ENCODE data around the gene HKDC1. TPM values are rescaled to one million over a fixed set of nuclear protein-coding genes. Genes with fewer than 3 reads are reported as not detected.

Gene HKDC1
- total and polyA plus RNA-seq, 3 experiments from 2014 or later = 0.15 to 3.0 TPM; not detected in 1

DNA sequence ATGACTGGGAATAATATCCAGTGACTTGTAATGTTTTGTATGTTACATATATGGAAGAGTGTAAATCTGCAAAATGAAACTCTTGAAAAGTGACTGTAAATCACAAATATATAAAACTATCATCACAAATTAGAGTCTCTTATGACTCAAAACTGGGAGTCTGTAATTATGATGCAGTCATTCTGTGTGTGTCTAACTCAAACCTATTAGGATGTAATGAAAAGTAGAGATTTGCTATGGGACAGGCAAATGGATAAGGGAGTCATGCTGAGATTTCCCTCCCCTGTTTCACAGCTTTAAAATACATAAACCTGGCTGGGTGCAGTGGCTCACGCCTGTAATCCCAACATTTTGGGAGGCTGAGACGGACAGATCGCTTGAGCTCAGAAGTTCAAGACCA, 8.6 kb upstream of the HKDC1 start:
- peak overlapping the region in 2 of 8 donors; percentile 2 to 10 for H3K27ac Mint-ChIP-seq
- H3K36me3 ChIP-seq (ENCODE audit: insufficient read depth, low read length) = peaks cover 20% of the 10 kb centered on the region
- H3K4me3 Mint-ChIP-seq = no peak overlapping the region
- H3K27me3 ChIP-seq (ENCODE audit: insufficient read depth, low read length, poor library complexity, severe bottlenecking) = no peaks in the 10 kb centered on the region
- H3K4me3 ChIP-seq (ENCODE audit: low read length) = no peak overlapping the region
- H3K9me3 Mint-ChIP-seq = peaks cover 0 to 6% (median 2%) of the 10 kb centered on the region in 5 donors
- H3K4me1 ChIP-seq (ENCODE audit: insufficient read depth, low read length) = peaks cover 24% of the 10 kb centered on the region
- H3K27me3 Mint-ChIP-seq = no peaks in the 10 kb centered on the region
- no peak overlapping the region for H3K27ac ChIP-seq (ENCODE audit: low read depth, low read length)
- H3K4me1 Mint-ChIP-seq = peaks cover 23 to 32% (median 27%) of the 10 kb centered on the region in 3 donors
- CTCF ChIA-PET = interaction anchor here (0.8 to 1.0 kb wide), 3 partner anchors 8 to 85 kb away, joined by 3 read pairs; no protein-coding TSS in a partner anchor
- H3K9me3 ChIP-seq (ENCODE audit: low read length) = no peaks in the 10 kb centered on the region
- POLR2A ChIA-PET = interaction anchor here (0.6 kb wide), 1 partner anchor 31 kb away, joined by 3 read pairs; no protein-coding TSS in a partner anchor
- DNase-seq = no peak
- H3K36me3 Mint-ChIP-seq = peaks cover 20 to 34% (median 32%) of the 10 kb centered on the region in 3 donors

DNA sequence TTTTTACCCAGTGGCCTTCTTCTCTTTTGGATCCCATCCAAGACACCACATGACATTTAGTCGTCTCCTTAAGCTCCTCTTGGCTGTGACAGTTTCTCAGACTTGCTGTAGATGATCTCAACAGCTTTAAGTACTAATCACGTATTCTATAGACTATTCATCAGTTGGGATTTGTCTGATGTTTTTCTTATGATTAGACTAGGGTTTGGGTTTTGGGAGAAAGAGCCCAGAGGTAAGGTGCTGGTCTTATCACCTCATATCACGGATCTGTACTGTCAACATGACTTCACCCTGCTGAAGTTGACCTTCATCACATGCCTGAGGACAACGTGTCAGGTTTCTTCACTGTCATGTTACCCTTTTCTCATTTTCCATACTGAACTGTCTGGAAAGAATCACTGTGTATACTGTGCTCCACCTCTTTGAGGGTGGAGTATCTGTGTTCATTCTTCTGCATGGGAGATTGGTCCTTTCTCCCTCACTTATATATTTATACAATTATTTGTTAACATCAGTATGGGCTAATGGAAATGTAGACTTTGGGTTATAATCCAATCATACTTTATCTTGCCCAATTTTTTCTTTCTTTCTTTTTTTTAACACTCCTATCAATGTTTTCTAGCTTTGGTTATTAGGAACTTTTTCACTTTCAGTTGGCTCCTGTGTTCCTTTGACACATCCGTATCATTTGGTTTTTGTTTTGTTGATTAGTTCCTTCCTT, 6.4 kb upstream of the HKDC1 start:
- H3K9me3 ChIP-seq (ENCODE audit: low read length) = no peaks in the 10 kb centered on the region
- no peak overlapping the region for H3K27ac ChIP-seq (ENCODE audit: low read depth, low read length)
- H3K4me3 ChIP-seq (ENCODE audit: low read length) = no peak overlapping the region
- peaks cover under 1% of the 10 kb centered on the region for H3K36me3 ChIP-seq (ENCODE audit: insufficient read depth, low read length)
- Mint-ChIP-seq H3K9me3 (peaks cover 0 to 6% (median 2%) of the 10 kb centered on the region in 5 donors), H3K36me3 (peaks cover 6 to 21% (median 11%) of the 10 kb centered on the region in 3 donors), H3K27me3 (no peaks in the 10 kb centered on the region), H3K27ac (no peak overlapping the region), H3K4me1 (peaks cover 18 to 36% (median 27%) of the 10 kb centered on the region in 3 donors), H3K4me3 (peak overlapping the region in 1 of 7 donors; percentile 43)
- no peaks in the 10 kb centered on the region for H3K27me3 ChIP-seq (ENCODE audit: insufficient read depth, low read length, poor library complexity, severe bottlenecking)
- DNase-seq = no peak
- CTCF ChIA-PET = interaction anchor here (0.5 to 1.1 kb wide), 3 partner anchors 9 to 17 kb away, joined by 3 read pairs; no protein-coding TSS in a partner anchor
- POLR2A ChIA-PET = no interaction called here
- peaks cover 24% of the 10 kb centered on the region for H3K4me1 ChIP-seq (ENCODE audit: insufficient read depth, low read length)

DNA sequence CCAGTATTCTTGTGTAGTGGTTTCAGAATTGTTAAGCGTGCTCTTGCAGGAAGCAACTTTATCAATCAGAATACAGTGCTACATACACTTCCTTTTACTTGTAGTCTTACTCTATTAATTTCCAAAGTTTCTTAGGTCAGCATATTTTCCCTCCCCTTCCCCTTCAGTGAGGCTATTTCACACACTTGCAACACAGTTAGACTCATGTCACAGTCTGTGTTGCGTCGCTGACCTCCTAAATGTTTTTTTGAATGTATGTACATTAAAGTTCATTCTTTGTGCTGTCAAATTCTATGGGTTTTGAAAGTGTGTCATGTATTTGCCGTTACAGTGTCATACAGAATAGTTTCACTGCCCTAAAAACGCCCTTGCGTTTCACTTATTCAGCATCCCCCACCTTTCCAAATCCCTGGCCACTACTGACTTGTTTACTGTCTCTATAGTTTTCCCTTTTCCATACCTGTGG, 5.4 kb upstream of the HKDC1 start:
- Histone ChIP-seq H3K27ac (ENCODE audit: low read depth, low read length) (no peak overlapping the region), H3K4me3 (ENCODE audit: low read length) (no peak overlapping the region), H3K4me1 (ENCODE audit: insufficient read depth, low read length) (peaks cover 24% of the 10 kb centered on the region), H3K36me3 (ENCODE audit: insufficient read depth, low read length) (no peaks in the 10 kb centered on the region), H3K27me3 (ENCODE audit: insufficient read depth, low read length, poor library complexity, severe bottlenecking) (no peaks in the 10 kb centered on the region), H3K9me3 (ENCODE audit: low read length) (no peaks in the 10 kb centered on the region)
- no peaks in the 10 kb centered on the region for H3K27me3 Mint-ChIP-seq
- peaks cover 18 to 36% (median 27%) of the 10 kb centered on the region in 3 donors for H3K4me1 Mint-ChIP-seq
- ChIA-PET POLR2A (interaction anchor here (1.1 kb wide), 1 partner anchor 9 kb away, joined by 4 read pairs; no protein-coding TSS in a partner anchor), CTCF (interaction anchor here (0.6 to 2.1 kb wide), 5 partner anchors 8 to 105 kb away, joined by 3 to 8 read pairs (median 3); no protein-coding TSS in a partner anchor)
- H3K4me3 Mint-ChIP-seq = peak overlapping the region in 2 of 7 donors; percentile 40 to 43
- peaks cover 0 to 6% (median 2%) of the 10 kb centered on the region in 5 donors for H3K9me3 Mint-ChIP-seq
- no peak for DNase-seq
- peak overlapping the region in 2 of 8 donors; percentile 63 to 73 for H3K27ac Mint-ChIP-seq
- H3K36me3 Mint-ChIP-seq = peaks cover 2 to 14% (median 4%) of the 10 kb centered on the region in 3 donors

DNA sequence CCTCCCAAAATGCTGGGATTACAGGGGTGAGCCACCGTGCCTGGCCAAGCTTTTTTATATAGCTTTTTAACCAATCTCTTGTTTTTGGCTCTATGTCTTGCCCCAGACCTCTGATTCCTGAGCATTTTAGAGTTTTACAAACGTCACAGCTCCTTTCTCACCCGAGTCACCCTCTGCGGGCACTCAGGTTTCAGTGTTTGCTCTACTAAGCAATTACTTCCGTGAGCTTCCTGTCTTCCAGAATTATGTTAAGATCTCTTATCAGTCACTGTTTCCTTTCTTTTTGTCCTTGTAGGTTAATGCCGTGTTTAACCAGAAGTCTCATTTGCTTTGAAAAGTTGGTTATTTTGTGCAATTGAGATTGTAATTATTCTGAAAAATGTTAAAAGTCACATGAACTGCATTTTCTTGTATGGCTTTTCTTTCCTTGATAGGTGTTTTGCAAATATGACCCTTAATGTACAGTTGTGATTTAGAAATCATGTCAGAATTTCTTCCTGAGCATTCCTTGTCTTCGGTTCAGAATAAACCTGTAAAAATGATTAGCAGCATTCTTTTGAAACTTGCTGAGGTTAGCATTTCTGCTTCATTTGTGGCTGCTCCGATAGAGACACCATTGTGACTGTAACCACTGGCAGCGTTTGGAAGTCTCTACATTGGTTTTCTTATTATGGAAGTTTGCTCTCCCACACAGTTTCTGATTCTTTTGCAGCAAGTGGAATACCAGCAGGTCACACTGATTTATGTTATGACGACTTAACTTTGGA, 4.5 kb upstream of the HKDC1 start:
- Mint-ChIP-seq H3K9me3 (peaks cover 0 to 6% (median 2%) of the 10 kb centered on the region in 5 donors), H3K4me3 (peak overlapping the region in 6 of 7 donors; percentile 41 to 73 (median 57)), H3K4me1 (peaks cover 19 to 38% (median 27%) of the 10 kb centered on the region in 3 donors), H3K36me3 (peaks cover 0 to 14% (median 0%) of the 10 kb centered on the region in 3 donors), H3K27me3 (no peaks in the 10 kb centered on the region), H3K27ac (peak overlapping the region in 7 of 8 donors; percentile 18 to 87 (median 80))
- no peaks in the 10 kb centered on the region for H3K9me3 ChIP-seq (ENCODE audit: low read length)
- H3K4me3 ChIP-seq (ENCODE audit: low read length) = no peak overlapping the region
- peak in 1 of 5 donors; percentile 26 for DNase-seq
- peak overlapping the region; percentile 5 for H3K27ac ChIP-seq (ENCODE audit: low read depth, low read length)
- peaks cover 24% of the 10 kb centered on the region for H3K4me1 ChIP-seq (ENCODE audit: insufficient read depth, low read length)
- H3K36me3 ChIP-seq (ENCODE audit: insufficient read depth, low read length) = no peaks in the 10 kb centered on the region
- no peaks in the 10 kb centered on the region for H3K27me3 ChIP-seq (ENCODE audit: insufficient read depth, low read length, poor library complexity, severe bottlenecking)
- ChIA-PET POLR2A (interaction anchor here (1.1 kb wide), 1 partner anchor 10 kb away, joined by 4 read pairs; no protein-coding TSS in a partner anchor), CTCF (interaction anchor here (0.6 to 2.1 kb wide), 4 partner anchors 9 to 104 kb away, joined by 3 to 8 read pairs (median 4); no protein-coding TSS in a partner anchor)

DNA sequence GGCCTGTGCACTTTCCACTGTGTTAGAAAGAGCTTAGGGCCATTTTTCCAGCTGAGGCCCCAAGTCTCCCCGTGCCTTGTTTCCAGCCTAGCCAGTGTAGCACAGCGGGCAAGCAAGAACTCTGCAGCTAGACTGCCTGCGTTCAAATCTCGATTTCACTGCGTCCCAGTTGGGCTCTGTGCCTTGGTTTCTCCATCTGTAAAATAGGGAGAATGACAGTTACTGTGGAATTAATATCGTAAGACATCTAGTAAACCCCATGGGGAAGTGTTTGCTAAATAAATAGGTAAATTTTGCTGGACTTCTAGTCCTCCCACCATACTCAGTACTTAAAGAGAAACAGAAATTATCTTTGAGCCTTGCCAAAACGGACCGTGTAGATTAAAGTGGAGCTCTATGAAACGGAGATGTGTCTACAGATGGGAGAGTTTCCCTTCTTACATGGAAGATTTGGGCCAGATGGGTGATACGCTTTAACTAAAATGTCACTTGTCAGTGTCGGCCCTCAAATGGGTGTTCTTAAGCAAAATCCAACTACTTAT, 3.5 kb upstream of the HKDC1 start:
- no peaks in the 10 kb centered on the region for H3K36me3 ChIP-seq (ENCODE audit: insufficient read depth, low read length)
- H3K27me3 ChIP-seq (ENCODE audit: insufficient read depth, low read length, poor library complexity, severe bottlenecking) = no peaks in the 10 kb centered on the region
- DNase-seq = no peak
- no peaks in the 10 kb centered on the region for H3K9me3 ChIP-seq (ENCODE audit: low read length)
- H3K36me3 Mint-ChIP-seq = peaks cover 0 to 14% (median 0%) of the 10 kb centered on the region in 3 donors
- H3K4me3 ChIP-seq (ENCODE audit: low read length) = no peak overlapping the region
- H3K4me3 Mint-ChIP-seq = no peak overlapping the region
- CTCF ChIA-PET = interaction anchor here (0.7 to 2.1 kb wide), 3 partner anchors 9 to 19 kb away, joined by 3 to 8 read pairs (median 4); no protein-coding TSS in a partner anchor
- peaks cover 20 to 47% (median 29%) of the 10 kb centered on the region in 3 donors for H3K4me1 Mint-ChIP-seq
- peak overlapping the region; percentile 3 for H3K27ac ChIP-seq (ENCODE audit: low read depth, low read length)
- H3K9me3 Mint-ChIP-seq = peaks cover 0 to 6% (median 2%) of the 10 kb centered on the region in 5 donors
- H3K27me3 Mint-ChIP-seq = no peaks in the 10 kb centered on the region
- H3K4me1 ChIP-seq (ENCODE audit: insufficient read depth, low read length) = peaks cover 24% of the 10 kb centered on the region
- POLR2A ChIA-PET = no interaction called here
- peak overlapping the region in 3 of 8 donors; percentile 14 to 65 (median 45) for H3K27ac Mint-ChIP-seq

DNA sequence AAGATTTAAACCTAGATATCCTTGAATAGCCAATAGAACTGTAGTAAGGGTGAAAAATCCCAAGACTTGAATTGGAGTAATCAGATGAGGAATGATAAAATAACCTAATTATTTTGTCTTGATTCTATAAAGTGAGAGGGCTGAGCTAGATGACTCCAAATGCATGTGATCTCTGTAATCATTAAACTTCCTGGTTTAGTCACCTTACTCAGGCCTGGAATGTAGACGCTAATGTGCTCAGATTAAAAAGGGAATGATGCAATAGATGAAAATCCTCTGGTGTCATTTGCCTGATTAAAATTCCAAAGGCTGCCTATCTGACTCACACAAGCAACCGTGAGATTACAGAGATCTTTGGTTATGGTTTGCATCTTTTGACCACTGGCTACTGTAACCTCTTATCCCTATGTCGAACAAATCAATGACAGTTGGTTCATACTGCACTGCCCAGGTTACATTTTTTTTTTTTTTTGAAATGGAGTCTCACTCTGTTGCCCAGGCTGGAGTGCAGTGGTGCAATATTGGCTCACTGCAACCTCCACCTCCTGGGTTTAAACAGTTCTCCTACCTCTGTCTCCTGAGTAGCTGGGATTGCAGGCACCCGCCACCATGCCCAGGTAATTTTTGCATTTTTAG, 2.9 kb upstream of the HKDC1 start:
- Mint-ChIP-seq H3K4me1 (peaks cover 24 to 53% (median 35%) of the 10 kb centered on the region in 3 donors), H3K9me3 (peaks cover 0 to 6% (median 2%) of the 10 kb centered on the region in 5 donors), H3K4me3 (no peak overlapping the region), H3K27ac (peak overlapping the region in 1 of 8 donors; percentile 46), H3K36me3 (peaks cover 0 to 14% (median 0%) of the 10 kb centered on the region in 3 donors), H3K27me3 (no peaks in the 10 kb centered on the region)
- CTCF ChIA-PET = interaction anchor here (0.7 to 1.1 kb wide), 2 partner anchors 8 to 18 kb away, joined by 3 to 4 read pairs; no protein-coding TSS in a partner anchor
- H3K27ac ChIP-seq (ENCODE audit: low read depth, low read length) = peak overlapping the region; percentile 3
- no peaks in the 10 kb centered on the region for H3K36me3 ChIP-seq (ENCODE audit: insufficient read depth, low read length)
- H3K4me1 ChIP-seq (ENCODE audit: insufficient read depth, low read length) = peaks cover 30% of the 10 kb centered on the region
- no peak overlapping the region for H3K4me3 ChIP-seq (ENCODE audit: low read length)
- H3K27me3 ChIP-seq (ENCODE audit: insufficient read depth, low read length, poor library complexity, severe bottlenecking) = no peaks in the 10 kb centered on the region
- no peak for DNase-seq
- no peaks in the 10 kb centered on the region for H3K9me3 ChIP-seq (ENCODE audit: low read length)
- POLR2A ChIA-PET = no interaction called here

DNA sequence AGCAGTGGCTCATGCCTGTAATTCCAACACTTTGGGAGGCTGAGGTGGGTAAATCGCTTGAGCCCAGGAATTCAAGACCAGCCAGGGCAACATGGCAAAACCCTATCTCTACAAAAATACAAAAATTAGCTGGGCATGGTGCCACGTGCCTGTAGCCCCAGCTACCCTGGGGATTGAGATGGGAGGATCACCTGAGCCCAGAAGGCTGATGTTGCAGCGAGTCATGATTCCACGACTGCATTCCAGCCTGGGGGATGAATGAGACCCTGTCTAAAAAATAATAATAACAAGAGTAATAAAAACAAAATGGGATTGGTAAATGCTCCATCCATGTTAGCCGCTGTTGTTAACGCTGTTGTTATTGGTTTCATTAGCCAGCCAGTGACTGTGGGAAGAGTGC, 1.3 kb upstream of the HKDC1 start:
- Mint-ChIP-seq H3K36me3 (peaks cover 0 to 14% (median 0%) of the 10 kb centered on the region in 3 donors), H3K9me3 (peaks cover 0 to 6% (median 2%) of the 10 kb centered on the region in 5 donors), H3K4me3 (no peak overlapping the region), H3K4me1 (peaks cover 35 to 59% (median 42%) of the 10 kb centered on the region in 3 donors), H3K27me3 (no peaks in the 10 kb centered on the region), H3K27ac (no peak overlapping the region)
- Histone ChIP-seq H3K9me3 (ENCODE audit: low read length) (no peaks in the 10 kb centered on the region), H3K4me1 (ENCODE audit: insufficient read depth, low read length) (peaks cover 40% of the 10 kb centered on the region), H3K36me3 (ENCODE audit: insufficient read depth, low read length) (no peaks in the 10 kb centered on the region), H3K27ac (ENCODE audit: low read depth, low read length) (no peak overlapping the region), H3K27me3 (ENCODE audit: insufficient read depth, low read length, poor library complexity, severe bottlenecking) (no peaks in the 10 kb centered on the region), H3K4me3 (ENCODE audit: low read length) (no peak overlapping the region)
- ChIA-PET CTCF (no interaction called here), POLR2A (no interaction called here)
- DNase-seq = no peak
